Suprapubic skin (tissue), 4 donors: Measurements from ENCODE around the gene ELAPOR2.

Source experiments
- CTCF ChIP-seq, 2 donors: fragments of 200-600 bp in 1 of 2; fragments of 450-650 bp in 1 of 2; sonication (generic) in 1 of 2; IDR thresholded peaks; one replicate each; pipeline ENCODE4 v1.5.1; 2016 to 2019; ENCODE audit warnings: antibody characterized with exemption in 2 of 2, mild to moderate bottlenecking in 1 of 2, moderate library complexity in 1 of 2
- POLR2A ChIP-seq, 2 donors: fragments of 450-650 bp; IDR thresholded peaks; one replicate each; pipeline ENCODE4 v1.6.1; 2017; ENCODE audit warnings: antibody characterized with exemption in 2 of 2, mild to moderate bottlenecking in 2 of 2, moderate library complexity in 2 of 2
- POLR2AphosphoS5 ChIP-seq, 3 donors: sonication (generic); formaldehyde crosslinking; IDR thresholded peaks; one replicate each; pipeline ENCODE4 v1.6.1; 2017; ENCODE audit warnings: antibody characterized with exemption in 3 of 3

- TF ChIP-seq POLR2A (IDR thresholded peaks at IDR 0.05) (no peak), CTCF (IDR thresholded peaks at IDR 0.05) (no peak), POLR2AphosphoS5 (IDR thresholded peaks at IDR 0.05) (no peak)
Observed at GRCh38 chr7:87075671-87076404, 16.4 kb upstream of the ELAPOR2 start.
